Ovary (tissue), 9 donors: ENCODE results near the gene PSMG3. TPM values are rescaled to one million over a fixed set of nuclear protein-coding genes. Genes with fewer than 3 reads are reported as not detected.

Source experiments
- DNase-seq, 5 donors: peaks; one replicate each; pipeline ENCODE4 v3.0.0-alpha.2; 2019 to 2020
- H3K27ac ChIP-seq, 2 donors: fragments of 200-600 bp; one replicate each; pipeline versions ENCODE4 v1.5.1 to v1.8.0; 2019 to 2022
- H3K27me3 ChIP-seq: fragments of 200-600 bp; one replicate; pipeline ENCODE4 v1.8.0; 2022
- H3K36me3 ChIP-seq: fragments of 200-600 bp; sonication (generic); one replicate; pipeline ENCODE4 v1.5.1; 2019
- H3K4me1 ChIP-seq: one replicate; pipeline ENCODE4 v1.8.1; 2013; ENCODE audit warnings: mild to moderate bottlenecking, moderate library complexity; ENCODE audit not compliant: insufficient read depth
- H3K4me3 ChIP-seq: fragments of 200-600 bp; sonication (generic); one replicate; pipeline ENCODE4 v1.5.1; 2017
- H3K9me3 ChIP-seq, 2 donors: fragments of 200-600 bp in 1 of 2; sonication (generic) in 1 of 2; one replicate each; pipeline versions ENCODE4 v1.5.1 to v1.8.1; 2013 to 2019; ENCODE audit warnings: mild to moderate bottlenecking in 1 of 2, moderate library complexity in 1 of 2
- CTCF ChIP-seq, 3 donors: fragments of 450-650 bp in 2 of 3; fragments of 200-600 bp in 1 of 3; IDR thresholded peaks; one replicate each; pipeline versions ENCODE4 v1.5.1 to v1.8.0; 2016 to 2022; ENCODE audit warnings: antibody characterized with exemption in 3 of 3, mild to moderate bottlenecking in 1 of 3
- EP300 ChIP-seq: sonication (generic); formaldehyde crosslinking; IDR thresholded peaks from one replicate; pipeline ENCODE4 v1.6.1; 2017; ENCODE audit warnings: antibody characterized with exemption
- POLR2A ChIP-seq: fragments of 450-650 bp; IDR thresholded peaks from one replicate; pipeline ENCODE4 v1.6.1; 2017; ENCODE audit warnings: antibody characterized with exemption, mild to moderate bottlenecking, moderate library complexity
- WGBS, 3 donors: extraction: QIAGEN DNeasy Blood & Tissue Kit in 1 of 3; methylation state at CpG; one replicate each; pipeline versions ENCODE4 v1.1.5 to v1.1.7; 2013 to 2017; 5-methylcytosine and 5-hydroxymethylcytosine counted together
- intact Hi-C, 4 donors: fragments of 100-400 bp; cut with DNase I; formaldehyde crosslinking; loops; one replicate each; pipeline versions ENCODE4 v1.11.0 to v1.15.1; 2022 to 2023
- polyA plus RNA-seq, 2 donors: library from polyadenylated mRNA; stranded (reverse); fragments of 200-250 nt in 1 of 2; fragments of 350-450 nt in 1 of 2; fragmentation: Illumina TruSeq in 1 of 2; extraction: RNeasy Lipid Tissue Mini Kit (QIAGEN cat#74804) in 1 of 2; gene quantifications; one replicate each; pipeline ENCODE4 v1.2.3, GENCODE V29; 2013 to 2014
- total RNA-seq, 7 donors: library from RNA; depleted of rRNA in 2 of 7; stranded (reverse); fragments of >200 nt in 2 of 7; fragmentation: NEBNext Ultra II Directional in 3 of 7; extraction: Animal tissue kit (Norgen Biotek cat#: 25700) in 3 of 7; gene quantifications; one replicate each; pipeline versions ENCODE4 v1.1.0 to v1.2.4, GENCODE V29; 2016 to 2023
- donor health status: DM: no; HTN: no; CAD: no; lungs with moderate emphysema.
- donor health status: DM: no; HTN: no; CAD: no.
- donor health status: Bipolar disorder and iron deficiency.
- donor health status: DM: yes; HTN: yes; CAD: no.
- donor health status: DM: no; HTN: no; CAD: no.
- donor health status: DM: yes; HTN: yes; CAD: no.

The PSMG3 gene
- total and polyA plus RNA-seq, 9 donors = 12.7 to 34.5 (median 18.6) TPM

DNA sequence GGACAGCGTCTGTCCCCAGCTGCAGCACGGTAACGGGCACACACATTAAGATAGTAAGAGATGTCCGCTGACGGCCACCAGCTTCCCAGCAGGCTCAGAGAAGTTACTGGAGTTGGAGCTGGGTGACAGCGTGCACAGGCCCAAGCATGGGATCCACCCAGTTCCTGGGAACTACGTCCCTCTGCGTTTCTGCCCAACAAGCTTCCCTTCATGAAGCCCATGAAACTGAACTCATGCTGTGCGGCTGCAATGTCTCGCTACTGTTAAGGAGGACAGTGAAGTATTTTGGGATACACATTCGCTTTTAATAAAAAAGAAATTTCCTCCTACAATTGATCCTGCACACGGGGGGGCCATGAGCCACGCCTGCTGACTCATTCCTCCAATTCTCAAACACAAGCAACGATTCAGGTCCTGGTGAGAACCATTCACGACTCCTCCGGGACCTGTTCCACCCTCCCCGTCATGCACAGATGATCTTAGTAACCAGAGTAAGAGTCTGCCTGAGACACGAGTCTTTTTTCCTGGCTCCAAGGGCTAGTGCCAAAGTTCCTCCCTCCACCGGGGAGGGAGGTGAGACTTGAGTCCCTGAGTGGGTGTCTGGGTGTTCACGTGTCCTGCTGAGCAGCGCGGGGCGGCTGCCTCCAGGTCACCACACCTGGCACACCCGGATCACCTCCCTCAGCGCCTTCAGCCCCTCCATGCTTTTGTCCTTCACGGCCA, 2.6 kb downstream of the PSMG3 start:
- DNase-seq = no peak
- intact Hi-C loops = no loop called here
- no peaks in the 10 kb centered on the region for H3K27me3 ChIP-seq
- H3K4me3 ChIP-seq = no peak overlapping the region
- peaks cover 7% of the 10 kb centered on the region for H3K4me1 ChIP-seq
- 76 to 81% (median 81%) methylated on average over 26 of the region's 26 CpGs for WGBS, 3 donors
- no peaks in the 10 kb centered on the region for H3K36me3 ChIP-seq
- no peak for TF ChIP-seq POLR2A
- no peak for TF ChIP-seq CTCF (IDR thresholded peaks at IDR 0.05)
- TF ChIP-seq EP300 = no peak
- H3K9me3 ChIP-seq = no peaks in the 10 kb centered on the region
- no peak overlapping the region for H3K27ac ChIP-seq

DNA sequence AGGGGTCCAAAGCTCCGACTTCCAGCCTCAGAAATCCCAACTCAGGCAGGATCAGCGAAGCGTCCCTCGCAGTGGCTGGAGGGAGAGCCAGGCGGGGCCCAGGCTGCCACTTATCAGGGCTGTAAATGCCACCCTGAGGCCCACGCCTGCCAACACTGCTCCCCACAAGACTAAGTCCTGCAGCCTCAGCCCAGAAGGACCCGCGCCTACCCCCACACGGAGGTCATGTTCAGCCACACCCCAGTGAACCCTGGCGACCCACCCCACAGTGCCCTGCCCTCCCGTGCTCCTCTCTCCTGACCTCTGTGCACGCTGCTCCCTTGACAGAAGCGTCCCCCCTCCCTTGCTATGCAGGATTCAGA, 3.2 kb downstream of the PSMG3 start:
- intact Hi-C loops = no loop called here
- WGBS, 3 donors = 79 to 85% (median 79%) methylated on average over 13 of the region's 13 CpGs
- no peak for DNase-seq
- Histone ChIP-seq H3K4me3 (no peak overlapping the region), H3K4me1 (peaks cover 7% of the 10 kb centered on the region), H3K9me3 (no peaks in the 10 kb centered on the region), H3K27me3 (no peaks in the 10 kb centered on the region), H3K36me3 (no peaks in the 10 kb centered on the region), H3K27ac (no peak overlapping the region)
- TF ChIP-seq POLR2A = no peak
- TF ChIP-seq EP300 = no peak
- no peak for TF ChIP-seq CTCF (IDR thresholded peaks at IDR 0.05)

- H3K4me1 ChIP-seq = peaks cover 4% of the 10 kb centered on the region
- TF ChIP-seq EP300 (no peak), CTCF (IDR thresholded peaks at IDR 0.05) (no peak), POLR2A (no peak)
- DNase-seq = no peak
- H3K36me3 ChIP-seq = no peaks in the 10 kb centered on the region
- H3K27me3 ChIP-seq = no peaks in the 10 kb centered on the region
- no peak overlapping the region for H3K27ac ChIP-seq
- 58 to 67% (median 63%) methylated on average over 23 of the region's 23 CpGs for WGBS, 3 donors
- H3K9me3 ChIP-seq = no peaks in the 10 kb centered on the region
- intact Hi-C loops = no loop called here
- H3K4me3 ChIP-seq = no peak overlapping the region
Observed at GRCh38 chr7:1564603-1565022, 5.2 kb downstream of the PSMG3 start.

GRCh38 chr7:1563981-1564602, 5.7 kb downstream of the PSMG3 start:
- no peak overlapping the region for H3K4me3 ChIP-seq
- H3K27me3 ChIP-seq = no peaks in the 10 kb centered on the region
- no peak overlapping the region for H3K27ac ChIP-seq
- TF ChIP-seq CTCF (IDR thresholded peaks at IDR 0.05) (no peak), POLR2A (no peak), EP300 (no peak)
- H3K4me1 ChIP-seq = peaks cover 2% of the 10 kb centered on the region
- H3K36me3 ChIP-seq = no peaks in the 10 kb centered on the region
- DNase-seq = no peak
- no peaks in the 10 kb centered on the region for H3K9me3 ChIP-seq
- intact Hi-C loops = no loop called here
- 88 to 89% (median 88%) methylated on average over 15 of the region's 15 CpGs for WGBS, 3 donors
